GM12801 (cell line): Measurements from ENCODE around the gene MATN3.

Source experiments
- TF ChIP-seq, protein P1 (sequence below): IDR thresholded peaks from one replicate; pipeline ENCODE4 v1.5.1; 2011; ENCODE audit warnings: control low read depth; ENCODE audit not compliant: insufficient read length; ENCODE audit errors: extremely low read depth

MATN3 gene, protein sequence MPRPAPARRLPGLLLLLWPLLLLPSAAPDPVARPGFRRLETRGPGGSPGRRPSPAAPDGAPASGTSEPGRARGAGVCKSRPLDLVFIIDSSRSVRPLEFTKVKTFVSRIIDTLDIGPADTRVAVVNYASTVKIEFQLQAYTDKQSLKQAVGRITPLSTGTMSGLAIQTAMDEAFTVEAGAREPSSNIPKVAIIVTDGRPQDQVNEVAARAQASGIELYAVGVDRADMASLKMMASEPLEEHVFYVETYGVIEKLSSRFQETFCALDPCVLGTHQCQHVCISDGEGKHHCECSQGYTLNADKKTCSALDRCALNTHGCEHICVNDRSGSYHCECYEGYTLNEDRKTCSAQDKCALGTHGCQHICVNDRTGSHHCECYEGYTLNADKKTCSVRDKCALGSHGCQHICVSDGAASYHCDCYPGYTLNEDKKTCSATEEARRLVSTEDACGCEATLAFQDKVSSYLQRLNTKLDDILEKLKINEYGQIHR

DNA sequence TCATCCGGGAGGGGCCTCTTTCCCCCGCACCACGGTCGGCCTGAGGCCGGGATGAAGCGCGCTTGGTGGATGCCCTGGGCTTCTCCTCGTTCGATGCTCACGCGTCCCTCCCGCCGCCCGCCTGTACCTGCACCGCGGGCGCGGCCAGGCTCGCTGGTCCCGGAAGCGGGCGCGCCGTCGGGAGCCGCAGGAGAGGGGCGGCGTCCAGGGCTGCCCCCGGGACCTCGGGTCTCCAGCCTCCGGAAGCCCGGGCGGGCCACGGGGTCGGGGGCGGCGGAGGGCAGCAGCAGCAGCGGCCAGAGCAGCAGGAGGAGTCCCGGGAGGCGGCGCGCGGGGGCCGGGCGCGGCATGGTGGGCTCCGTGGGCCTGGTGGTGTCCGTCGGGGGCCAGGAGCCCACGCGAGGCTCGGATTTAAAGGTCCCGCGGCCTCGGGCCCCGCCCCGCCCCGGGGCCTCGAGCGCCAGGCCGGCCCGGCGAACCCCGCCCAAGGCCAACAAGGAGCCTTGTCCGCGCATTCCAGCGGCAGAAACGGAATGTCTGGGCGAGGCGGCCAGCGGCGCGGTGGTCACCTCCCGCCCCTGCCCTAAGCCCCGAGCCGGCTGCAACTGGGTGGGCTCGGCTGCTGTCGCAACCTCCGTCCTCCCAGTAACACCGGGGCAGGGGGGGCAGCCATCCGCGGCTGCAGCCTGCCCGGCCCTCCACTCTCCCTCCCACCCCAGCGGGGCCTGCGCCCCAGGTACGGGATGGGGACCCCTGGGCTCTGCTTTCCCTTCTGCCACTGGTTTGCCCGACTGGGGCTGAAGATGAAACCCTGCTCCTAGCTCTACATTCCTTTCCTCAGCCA is at the start of gene MATN3:
TSS of gene MATN3 (minus strand) at position 387 of the 844 bp plus-strand sequence. CDS start at position 350, 37 bp downstream.
- TF ChIP-seq, protein P1, sequence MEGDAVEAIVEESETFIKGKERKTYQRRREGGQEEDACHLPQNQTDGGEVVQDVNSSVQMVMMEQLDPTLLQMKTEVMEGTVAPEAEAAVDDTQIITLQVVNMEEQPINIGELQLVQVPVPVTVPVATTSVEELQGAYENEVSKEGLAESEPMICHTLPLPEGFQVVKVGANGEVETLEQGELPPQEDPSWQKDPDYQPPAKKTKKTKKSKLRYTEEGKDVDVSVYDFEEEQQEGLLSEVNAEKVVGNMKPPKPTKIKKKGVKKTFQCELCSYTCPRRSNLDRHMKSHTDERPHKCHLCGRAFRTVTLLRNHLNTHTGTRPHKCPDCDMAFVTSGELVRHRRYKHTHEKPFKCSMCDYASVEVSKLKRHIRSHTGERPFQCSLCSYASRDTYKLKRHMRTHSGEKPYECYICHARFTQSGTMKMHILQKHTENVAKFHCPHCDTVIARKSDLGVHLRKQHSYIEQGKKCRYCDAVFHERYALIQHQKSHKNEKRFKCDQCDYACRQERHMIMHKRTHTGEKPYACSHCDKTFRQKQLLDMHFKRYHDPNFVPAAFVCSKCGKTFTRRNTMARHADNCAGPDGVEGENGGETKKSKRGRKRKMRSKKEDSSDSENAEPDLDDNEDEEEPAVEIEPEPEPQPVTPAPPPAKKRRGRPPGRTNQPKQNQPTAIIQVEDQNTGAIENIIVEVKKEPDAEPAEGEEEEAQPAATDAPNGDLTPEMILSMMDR = no peak

DNA sequence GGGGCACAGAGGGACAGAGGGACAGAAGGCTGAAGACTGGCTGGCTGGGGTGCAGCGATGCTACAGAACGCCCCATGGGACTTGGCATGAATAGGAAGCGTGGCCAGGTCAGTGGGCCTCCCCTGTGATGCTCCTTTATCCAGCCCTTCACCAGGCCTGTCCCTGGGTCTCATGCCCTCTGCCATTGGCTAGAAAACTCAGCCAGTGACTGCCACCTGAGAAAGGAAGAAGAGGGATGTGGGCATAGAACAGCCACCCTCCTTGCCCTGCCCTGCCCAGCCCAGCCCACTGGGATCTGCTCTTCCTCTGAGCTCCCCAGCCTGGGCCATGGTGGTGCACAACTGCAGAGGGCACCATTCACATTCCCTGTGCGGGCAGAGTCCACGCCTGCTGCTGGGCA is 49.5 kb upstream of the MATN3 start:
- TF ChIP-seq, protein P1 = no peak

DNA sequence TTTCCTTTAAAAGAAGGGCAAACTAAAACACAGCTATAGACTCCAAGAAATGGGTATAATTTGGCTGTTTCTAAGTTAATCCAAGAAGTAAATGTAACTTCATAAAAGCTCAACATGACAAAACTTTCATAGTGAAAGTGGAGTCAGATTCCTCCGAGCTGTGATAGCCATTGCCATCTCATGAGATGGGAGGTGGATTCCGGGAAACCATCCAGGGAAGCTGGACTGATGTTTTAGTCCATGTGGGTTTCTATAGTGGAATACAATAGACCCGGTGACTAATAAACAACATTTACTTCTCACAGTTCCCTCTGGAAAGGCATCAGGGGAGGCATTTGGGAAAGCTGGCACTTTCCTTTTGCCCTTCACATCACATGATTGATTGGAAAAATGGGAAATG is 49.0 kb upstream of the MATN3 start:
- TF ChIP-seq, protein P1 = no peak

DNA sequence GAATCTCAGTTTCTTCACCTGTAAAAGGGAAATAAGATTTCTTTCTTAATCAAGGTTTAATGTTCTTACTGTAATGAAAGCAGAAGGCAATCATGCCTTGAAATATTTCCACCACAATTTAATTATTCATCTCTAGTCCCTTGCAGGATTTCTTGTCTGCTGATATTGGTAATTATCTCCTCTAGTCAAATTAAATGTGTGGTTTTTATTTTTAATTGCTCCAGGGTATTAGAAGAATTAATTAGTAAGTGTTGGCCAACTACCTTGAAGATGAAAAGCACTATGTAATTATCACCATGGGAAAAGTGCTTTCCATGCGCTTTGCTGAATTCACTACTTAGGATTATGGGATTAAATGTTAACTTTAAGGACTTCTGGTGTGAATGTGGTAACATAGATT is 47.6 kb upstream of the MATN3 start:
- TF ChIP-seq, protein P1 = no peak

DNA sequence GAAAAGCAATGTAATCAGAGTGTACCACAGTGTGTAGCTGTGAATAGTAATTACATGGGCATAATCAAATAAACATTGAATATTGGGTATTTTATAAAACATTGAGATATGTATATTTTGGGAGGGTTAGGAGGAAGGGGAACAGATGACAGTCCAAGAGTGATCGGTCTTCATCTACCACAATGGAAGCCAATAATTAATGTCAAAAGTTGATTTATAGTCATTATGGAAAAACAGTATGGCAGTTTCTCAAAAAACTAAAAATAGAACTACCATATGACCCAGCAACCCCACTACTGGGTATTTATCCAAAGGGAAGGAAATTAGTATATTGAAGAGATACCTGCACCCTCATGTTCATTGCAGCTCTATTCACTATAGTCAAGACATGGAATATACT is 44.8 kb upstream of the MATN3 start:
- TF ChIP-seq, protein P1 = no peak

DNA sequence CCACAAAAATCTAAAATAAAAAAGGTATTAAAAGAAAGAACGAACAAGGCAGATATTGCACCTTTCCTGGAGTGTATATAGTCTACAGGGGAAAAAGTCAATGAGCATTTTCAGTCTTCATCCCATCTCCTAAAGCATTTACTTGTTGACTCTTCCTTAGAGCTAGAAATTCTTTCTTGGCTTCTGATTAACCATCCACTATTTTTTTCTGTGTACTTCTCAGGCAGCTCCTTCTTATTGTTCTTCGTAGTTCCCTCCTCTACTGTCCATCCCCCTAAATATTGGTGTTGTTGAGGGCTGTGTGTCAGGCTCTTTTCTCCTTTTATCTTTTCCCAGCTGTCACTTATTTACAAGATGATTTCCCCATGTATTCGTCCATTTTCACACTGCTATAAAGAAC is 42.5 kb upstream of the MATN3 start:
- TF ChIP-seq, protein P1 = no peak

DNA sequence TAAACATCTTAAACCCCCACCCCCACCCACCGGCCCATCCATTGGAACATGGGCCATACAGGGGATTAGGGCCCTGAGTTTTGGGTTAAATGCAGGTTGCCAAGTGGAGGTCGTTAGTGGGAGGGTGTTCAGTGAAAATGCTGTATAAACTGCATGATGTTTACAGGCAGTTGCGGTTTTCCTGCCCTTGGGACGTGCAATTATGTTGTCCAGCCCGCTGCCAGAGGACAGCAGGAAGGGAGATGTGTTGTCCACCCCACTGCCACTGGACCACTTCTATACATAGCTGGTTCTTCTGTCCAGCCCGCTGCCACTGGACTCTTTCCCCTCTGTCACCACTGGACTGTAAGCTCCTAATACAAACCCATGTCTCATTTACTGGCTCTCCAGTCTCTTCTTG is 41.7 kb upstream of the MATN3 start:
- TF ChIP-seq, protein P1 = no peak
